GM12891 (cell line): Measurements from ENCODE around the gene EVA1B.

ENCODE experiments used
- POLR2A ChIP-seq: IDR thresholded peaks from 2 replicates; pipeline ENCODE4 v1.6.1; 2011; ENCODE audit warnings: low read depth, low read length, control low read depth
- POLR2AphosphoS5 ChIP-seq: IDR thresholded peaks from 2 replicates; pipeline ENCODE4 v1.6.1; 2011; ENCODE audit warnings: low read depth, low read length, control low read depth

DNA sequence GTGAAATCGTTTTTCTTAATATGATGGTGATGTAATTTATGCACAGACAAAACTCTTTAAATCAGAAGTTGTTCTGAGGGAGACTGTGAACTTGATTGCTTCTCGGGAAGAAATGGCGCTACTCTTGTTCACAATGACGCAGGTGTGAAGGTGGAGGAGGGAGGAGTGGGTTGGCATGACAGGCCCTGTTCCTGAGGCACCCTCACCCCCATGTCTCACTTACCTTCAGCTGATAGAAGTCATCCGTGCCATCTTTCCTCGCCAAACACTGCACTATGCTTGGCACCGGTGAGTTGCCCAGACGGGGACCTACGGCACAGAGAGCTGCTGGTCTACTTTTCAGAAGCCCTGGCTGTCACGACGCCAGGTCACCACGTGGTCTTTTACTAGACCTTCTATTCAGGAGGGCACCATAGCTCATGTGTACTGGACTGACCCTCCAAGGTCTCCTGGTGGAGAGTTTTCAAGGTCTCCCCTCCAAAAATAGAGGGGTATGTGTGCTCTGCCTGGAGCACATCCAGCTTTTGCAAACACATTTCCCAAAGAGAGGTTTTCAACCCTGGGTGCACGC, 35.2 kb upstream of the EVA1B start:
- TF ChIP-seq POLR2AphosphoS5 (no peak), POLR2A (no peak)
